PC-3 (cell line): ENCODE measurements around the gene LANCL2.

Source experiments
- CTCF ChIP-seq: fragments of 300-600 bp; sonication (generic); conservative IDR thresholded peaks from 2 replicates; pipeline ENCODE4 v1.5.1; 2017; ENCODE audit warnings: antibody characterized with exemption, low read depth, mild to moderate bottlenecking, low read length
- EZH2phosphoT487 ChIP-seq: fragments of 300-600 bp; sonication (generic); IDR thresholded peaks from 2 replicates; pipeline ENCODE4 v1.6.1; 2018; ENCODE audit warnings: mild to moderate bottlenecking, antibody characterized with exemption, low read length, borderline replicate concordance

- TF ChIP-seq CTCF (no peak), EZH2phosphoT487 (no peak)
Measured at GRCh38 chr7:55475855-55476803, 111.0 kb downstream of the LANCL2 start.
